H1 (cell line): ENCODE results near the gene JPT2.

Experiments used
- EZH2 ChIP-seq: fragments of 200-600 bp; sonication (generic); IDR thresholded peaks from 2 replicates; pipeline ENCODE4 v1.7.1; 2012; ENCODE audit warnings: low read depth, mild to moderate bottlenecking, moderate library complexity, low read length, inconsistent platforms; ENCODE audit not compliant: severe bottlenecking
- GABPA ChIP-seq: IDR thresholded peaks from 2 replicates; pipeline ENCODE4 v1.6.1; 2011; ENCODE audit warnings: mild to moderate bottlenecking, low read length, moderate library complexity, borderline replicate concordance; ENCODE audit not compliant: insufficient read depth
- HDAC2 ChIP-seq, 2 experiments: fragments of 300-600 bp in 1 of 2; sonication (generic) in 1 of 2; IDR thresholded peaks; 2 replicates each; pipeline ENCODE4 v1.6.1; 2011 to 2012; ENCODE audit warnings: low read depth in 2 of 2, low read length in 2 of 2, mild to moderate bottlenecking in 2 of 2, moderate library complexity in 2 of 2, borderline replicate concordance in 1 of 2, inconsistent platforms in 1 of 2
- POLR2A ChIP-seq, 2 experiments: IDR thresholded peaks; 1 replicate in 1 of 2; 2 replicates in 1 of 2; pipeline ENCODE4 v1.6.1; 2011; ENCODE audit warnings: low read depth in 2 of 2, low read length in 2 of 2, mild to moderate bottlenecking in 2 of 2; ENCODE audit errors: control extremely low read depth in 1 of 2
- TAF1 ChIP-seq: IDR thresholded peaks from 2 replicates; pipeline ENCODE4 v1.6.1; 2011; ENCODE audit warnings: mild to moderate bottlenecking, low read depth, low read length
- TBP ChIP-seq: IDR thresholded peaks from 2 replicates; pipeline ENCODE4 v1.6.1; 2011; ENCODE audit warnings: low read depth, low read length, improper control_type of control experiment
- TF ChIP-seq, protein P1 (sequence below): IDR thresholded peaks from 2 replicates; pipeline ENCODE4 v1.6.1; 2012; ENCODE audit warnings: inconsistent platforms
- TF ChIP-seq, protein P2 (sequence below), 3 experiments: IDR thresholded peaks; 1 replicate in 2 of 3; 2 replicates in 1 of 3; pipeline versions ENCODE4 v1.5.1 to v1.6.1; 2011; ENCODE audit warnings: low read length in 3 of 3, mild to moderate bottlenecking in 3 of 3, inconsistent platforms in 2 of 3, low read depth in 1 of 3, moderate library complexity in 1 of 3; ENCODE audit not compliant: insufficient read depth in 1 of 3; ENCODE audit errors: control extremely low read depth in 1 of 3

DNA sequence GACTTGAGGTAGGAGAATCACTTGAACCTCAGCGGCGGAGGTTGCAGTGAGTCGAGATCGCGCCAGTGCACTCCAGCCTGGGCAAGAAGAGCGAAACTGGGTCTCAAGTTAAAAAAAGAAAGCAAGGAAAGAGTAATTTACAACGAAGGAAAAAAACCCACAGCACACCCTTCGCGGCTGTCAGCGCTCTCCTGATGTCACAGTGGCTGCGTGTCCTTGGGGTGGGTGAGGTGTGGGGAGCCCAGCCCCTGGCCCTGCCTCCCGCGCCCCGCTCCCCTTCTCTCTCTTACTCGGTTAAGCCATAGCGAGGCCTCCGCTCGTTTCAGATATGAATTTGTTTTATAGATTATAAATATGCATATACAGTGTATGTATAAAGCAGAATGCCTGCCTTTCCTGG, 740 bp upstream of the JPT2 start:
- TF ChIP-seq, protein P1, sequence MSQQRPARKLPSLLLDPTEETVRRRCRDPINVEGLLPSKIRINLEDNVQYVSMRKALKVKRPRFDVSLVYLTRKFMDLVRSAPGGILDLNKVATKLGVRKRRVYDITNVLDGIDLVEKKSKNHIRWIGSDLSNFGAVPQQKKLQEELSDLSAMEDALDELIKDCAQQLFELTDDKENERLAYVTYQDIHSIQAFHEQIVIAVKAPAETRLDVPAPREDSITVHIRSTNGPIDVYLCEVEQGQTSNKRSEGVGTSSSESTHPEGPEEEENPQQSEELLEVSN: no peak
- TF ChIP-seq HDAC2 (IDR thresholded peaks at IDR 0.05; ENCODE audit: borderline replicate concordance in 1 of 2, low read depth in 2 of 2, low read length in 2 of 2) (no peak), TAF1 (no peak), TBP (no peak), GABPA (no peak), POLR2A (IDR thresholded peaks at IDR 0.05; ENCODE audit: control extremely low read depth in 1 of 2, low read depth in 2 of 2, low read length in 2 of 2) (no peak), EZH2 (no peak)
- TF ChIP-seq, protein P2, sequence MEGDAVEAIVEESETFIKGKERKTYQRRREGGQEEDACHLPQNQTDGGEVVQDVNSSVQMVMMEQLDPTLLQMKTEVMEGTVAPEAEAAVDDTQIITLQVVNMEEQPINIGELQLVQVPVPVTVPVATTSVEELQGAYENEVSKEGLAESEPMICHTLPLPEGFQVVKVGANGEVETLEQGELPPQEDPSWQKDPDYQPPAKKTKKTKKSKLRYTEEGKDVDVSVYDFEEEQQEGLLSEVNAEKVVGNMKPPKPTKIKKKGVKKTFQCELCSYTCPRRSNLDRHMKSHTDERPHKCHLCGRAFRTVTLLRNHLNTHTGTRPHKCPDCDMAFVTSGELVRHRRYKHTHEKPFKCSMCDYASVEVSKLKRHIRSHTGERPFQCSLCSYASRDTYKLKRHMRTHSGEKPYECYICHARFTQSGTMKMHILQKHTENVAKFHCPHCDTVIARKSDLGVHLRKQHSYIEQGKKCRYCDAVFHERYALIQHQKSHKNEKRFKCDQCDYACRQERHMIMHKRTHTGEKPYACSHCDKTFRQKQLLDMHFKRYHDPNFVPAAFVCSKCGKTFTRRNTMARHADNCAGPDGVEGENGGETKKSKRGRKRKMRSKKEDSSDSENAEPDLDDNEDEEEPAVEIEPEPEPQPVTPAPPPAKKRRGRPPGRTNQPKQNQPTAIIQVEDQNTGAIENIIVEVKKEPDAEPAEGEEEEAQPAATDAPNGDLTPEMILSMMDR (IDR thresholded peaks at IDR 0.05; ENCODE audit: control extremely low read depth in 1 of 3, insufficient read depth in 1 of 3, low read depth in 1 of 3, low read length in 3 of 3): no peak
